ENCODE results near the gene AHNAK. TPM values are rescaled to one million over a fixed set of nuclear protein-coding genes. Genes with fewer than 3 reads are reported as not detected.
A peak's percentile ranks its signal among the peaks of the same experiment; 100 is the strongest.

Gene AHNAK
- total RNA-seq, 1 experiment from 2014 or later = 92.3 TPM

DNA sequence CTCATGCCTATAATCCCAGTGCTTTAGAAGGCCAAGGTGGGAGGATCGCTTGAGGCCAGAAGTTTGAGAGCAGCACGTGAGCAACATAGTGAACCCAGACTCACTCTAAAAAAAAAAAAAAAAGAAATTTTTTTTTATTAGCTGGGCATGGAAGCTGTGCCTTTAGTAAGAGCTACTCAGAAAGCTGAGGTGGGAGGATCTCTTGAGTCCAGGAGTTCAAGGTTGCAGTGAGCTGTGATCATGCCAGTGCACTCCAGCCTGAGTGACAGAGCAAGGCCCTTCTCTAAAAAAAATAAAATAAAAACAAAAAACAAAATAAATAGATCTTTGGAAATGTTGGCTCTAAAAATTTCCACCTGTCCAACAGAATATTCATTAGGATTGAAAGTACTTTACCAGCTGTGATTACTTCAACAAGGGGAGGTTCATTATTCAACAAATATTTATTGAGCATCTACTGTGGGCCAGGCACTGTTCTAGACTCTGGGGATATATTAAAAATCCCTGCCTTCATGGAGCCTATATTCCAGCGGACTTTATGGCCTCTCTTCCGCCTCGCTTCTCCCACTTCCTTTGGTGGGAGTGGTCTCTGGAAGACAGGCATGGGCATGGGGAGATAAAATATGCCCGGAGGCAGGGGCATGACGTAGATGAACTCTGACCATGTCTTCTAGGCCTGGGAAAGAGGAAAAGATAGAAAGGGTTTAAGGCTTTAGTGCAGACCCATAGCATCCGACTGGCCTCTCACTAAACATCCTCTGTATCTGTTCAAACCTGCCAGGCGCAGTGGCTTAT is 47.9 kb downstream of the AHNAK start:
- DNase-seq (ENCODE audit: low read depth) = no peak

DNA sequence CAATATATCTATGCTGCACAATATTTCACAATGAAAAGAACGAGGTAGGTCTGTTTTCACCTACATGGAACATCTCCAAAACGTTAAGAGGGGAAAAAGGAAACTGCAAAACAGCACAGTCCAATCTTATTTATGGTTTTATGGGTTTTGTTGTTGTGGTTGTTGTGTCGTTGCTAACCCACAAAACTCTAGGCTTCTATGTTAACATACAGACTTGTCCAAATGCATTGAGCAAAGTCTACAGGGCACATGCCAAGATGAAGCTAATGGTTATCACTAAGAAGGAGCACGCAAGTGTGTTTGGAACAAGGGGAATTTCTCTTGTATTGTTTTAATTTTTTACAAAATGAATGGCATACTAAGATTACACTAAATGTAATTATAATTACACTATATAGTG is 48.6 kb downstream of the AHNAK start:
- DNase-seq (ENCODE audit: low read depth) = no peak

- peak; percentile 55 for DNase-seq (ENCODE audit: low read depth)
Measured at GRCh38 chr11:62497132-62497801, 49.3 kb downstream of the AHNAK start.

DNA sequence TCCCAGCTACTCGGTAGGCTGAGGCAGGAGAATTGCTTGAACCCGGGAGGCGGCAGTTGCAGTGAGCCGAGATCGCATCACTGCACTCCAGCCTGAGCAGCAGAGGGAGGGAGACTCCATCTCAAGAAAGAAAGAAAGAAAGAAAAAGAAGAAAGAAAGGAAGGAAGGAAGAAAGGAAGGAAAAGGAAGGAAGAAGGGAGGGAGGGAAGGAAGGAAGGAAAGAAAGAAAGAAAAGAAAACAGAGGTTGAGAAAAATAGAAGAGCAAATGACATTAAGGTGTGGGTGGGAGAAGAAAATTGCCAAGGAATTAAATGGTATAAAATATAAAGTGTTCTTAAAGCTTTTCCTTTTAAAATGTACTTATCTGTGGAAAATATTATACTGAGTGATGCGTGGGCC is 49.9 kb downstream of the AHNAK start:
- no peak for DNase-seq (ENCODE audit: low read depth)

- DNase-seq (ENCODE audit: low read depth) = no peak
Measured at GRCh38 chr11:62494246-62494645, 52.4 kb downstream of the AHNAK start.

DNA sequence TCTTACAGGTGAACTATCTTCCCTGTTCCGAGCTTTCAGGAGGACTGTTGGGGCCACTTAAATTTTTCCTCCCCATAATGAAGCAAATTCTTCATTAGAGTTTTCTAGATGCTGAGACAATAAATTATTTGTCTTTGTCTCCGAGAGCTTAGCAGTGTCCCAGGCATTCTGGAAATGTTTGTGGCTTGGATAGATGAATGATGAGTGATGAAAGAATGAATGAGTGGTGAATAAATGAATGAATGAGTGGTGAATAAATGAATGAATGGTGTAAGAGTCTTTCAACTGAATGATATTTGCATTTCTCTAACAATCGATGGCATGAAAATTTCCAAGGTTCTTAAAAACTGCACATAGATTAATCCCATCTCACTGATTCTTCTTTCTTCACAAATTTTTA is 52.8 kb downstream of the AHNAK start:
- no peak for DNase-seq (ENCODE audit: low read depth)

- DNase-seq (ENCODE audit: low read depth) = no peak
Measured at GRCh38 chr11:62492586-62492985, 54.0 kb downstream of the AHNAK start.

DNA sequence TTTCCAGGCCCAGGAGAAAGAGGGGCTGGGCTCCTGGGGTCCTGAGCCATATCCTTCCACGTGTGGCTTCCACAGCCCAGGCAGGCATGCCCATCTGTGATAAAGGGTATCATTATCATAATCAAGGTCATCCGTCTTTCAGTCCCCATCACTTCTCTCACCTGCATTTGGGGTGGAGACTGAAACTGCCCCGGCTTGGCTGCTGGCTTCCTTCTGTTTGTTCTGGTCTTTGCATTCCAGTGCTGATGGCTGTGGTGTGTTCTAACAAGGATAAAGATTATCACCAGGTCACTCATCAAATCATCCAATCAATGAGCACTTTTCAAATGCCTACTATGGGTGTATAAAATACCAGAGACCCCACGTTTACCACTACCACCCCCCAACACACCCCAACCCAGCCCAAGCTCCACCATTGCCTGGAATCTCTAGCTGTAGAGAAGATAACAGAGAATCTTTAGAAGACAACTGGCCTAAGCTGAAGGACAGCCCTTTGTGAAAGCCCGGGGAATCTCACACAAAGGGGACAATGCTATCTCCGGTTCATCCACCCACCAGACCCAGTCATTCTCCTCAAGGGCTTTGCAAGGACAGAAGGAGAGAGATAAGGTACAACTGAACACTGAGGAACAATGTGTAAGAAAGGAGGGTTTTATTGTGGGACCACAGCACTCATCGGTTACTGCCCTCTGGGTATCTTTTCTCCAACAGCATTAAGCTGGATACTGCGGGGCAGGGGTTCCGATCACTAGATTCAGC is 54.9 kb downstream of the AHNAK start:
- no peak for DNase-seq (ENCODE audit: low read depth)

- no peak for DNase-seq (ENCODE audit: low read depth)
Measured at GRCh38 chr11:62489204-62489603, 57.4 kb downstream of the AHNAK start.

- no peak for DNase-seq (ENCODE audit: low read depth)
Measured at GRCh38 chr11:62487738-62488551, 58.7 kb downstream of the AHNAK start.

- no peak for DNase-seq (ENCODE audit: low read depth)
Measured at GRCh38 chr11:62487136-62487535, 59.5 kb downstream of the AHNAK start.

- no peak for DNase-seq (ENCODE audit: low read depth)
Measured at GRCh38 chr11:62484352-62484751, 62.3 kb downstream of the AHNAK start.

DNA sequence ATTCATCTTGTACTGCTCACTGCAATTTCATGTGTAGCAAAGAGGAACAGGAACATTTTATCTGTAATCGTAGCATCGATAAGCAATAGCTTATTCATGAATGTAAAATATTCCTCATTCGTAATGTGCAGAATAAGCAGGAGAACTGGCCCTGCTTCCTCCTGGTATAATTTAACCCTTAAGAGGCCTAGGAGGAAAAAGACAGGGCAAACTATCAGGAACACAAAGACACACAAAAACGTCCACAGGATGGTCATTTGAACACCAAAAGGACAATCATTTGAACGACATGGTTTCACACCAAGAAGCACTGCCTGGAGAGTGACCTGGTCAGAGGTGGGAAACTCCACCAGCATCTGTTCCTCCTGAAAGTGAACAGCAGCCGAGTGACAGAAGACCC is 63.9 kb downstream of the AHNAK start:
- no peak for DNase-seq (ENCODE audit: low read depth)

GRCh38 chr11:62479631-62480201 is 66.9 kb downstream of the AHNAK start:
- no peak for DNase-seq (ENCODE audit: low read depth)

DNA sequence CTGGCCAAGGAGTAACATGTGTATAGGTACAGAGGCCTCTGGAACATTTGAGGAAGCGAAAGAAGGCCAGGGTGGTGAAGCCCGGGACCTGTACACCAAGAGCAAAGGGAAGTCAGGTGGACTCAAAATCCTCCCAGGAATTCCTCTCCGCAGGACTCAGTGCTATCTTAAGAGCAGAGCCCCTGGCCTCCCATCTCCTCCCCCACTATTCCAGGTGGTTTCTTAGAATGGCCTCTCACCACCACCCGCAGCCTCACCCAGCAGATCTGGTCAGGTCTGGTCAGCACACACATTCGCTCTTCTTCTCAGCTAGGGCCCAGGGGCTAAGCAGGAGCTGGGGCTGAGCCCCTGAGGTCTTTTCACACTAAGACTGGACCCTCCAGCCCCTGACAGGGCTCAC is 68.7 kb downstream of the AHNAK start:
- DNase-seq (ENCODE audit: low read depth) = no peak

DNA sequence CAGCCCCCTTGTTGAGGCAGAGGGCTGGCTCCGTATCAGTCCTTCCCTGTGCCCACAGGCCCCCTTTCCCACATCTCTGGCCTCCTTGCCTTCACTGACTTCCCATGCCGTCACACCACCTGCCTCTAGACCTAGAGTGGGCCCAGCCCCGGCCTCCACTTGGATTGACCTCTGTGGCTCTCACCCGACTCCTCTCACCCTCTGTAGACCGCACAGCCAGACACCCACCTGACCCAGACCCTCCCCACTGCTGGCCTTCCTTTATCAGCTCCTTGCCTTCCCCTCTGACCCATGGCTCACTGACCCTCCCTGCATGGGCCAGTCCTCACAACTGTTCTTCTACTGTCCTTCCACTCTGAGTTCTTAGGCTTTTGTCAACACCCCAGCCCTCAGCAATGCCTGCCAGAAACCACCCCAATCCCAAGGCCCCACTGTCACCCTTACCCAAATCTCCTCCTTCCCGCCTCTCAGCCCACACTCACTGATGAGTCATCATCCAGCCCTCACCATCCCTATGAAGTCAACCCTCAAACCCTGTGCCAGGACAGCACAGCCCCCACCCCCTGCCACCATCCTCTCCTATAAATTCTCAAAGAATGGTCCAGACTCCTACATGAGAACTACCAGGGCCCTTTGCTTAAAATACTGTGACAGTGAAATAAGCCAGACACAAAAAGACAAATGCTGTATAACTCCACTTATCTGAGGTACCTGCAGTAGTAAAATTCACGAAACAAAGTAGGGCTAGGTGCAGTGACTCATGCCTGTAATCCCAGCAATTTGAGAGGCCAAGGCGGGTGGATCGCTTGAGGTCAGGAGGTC is 74.3 kb downstream of the AHNAK start:
- DNase-seq (ENCODE audit: low read depth) = peak; percentile 86

- no peak for DNase-seq (ENCODE audit: low read depth)
Measured at GRCh38 chr11:62471603-62472002, 75.0 kb downstream of the AHNAK start.

DNA sequence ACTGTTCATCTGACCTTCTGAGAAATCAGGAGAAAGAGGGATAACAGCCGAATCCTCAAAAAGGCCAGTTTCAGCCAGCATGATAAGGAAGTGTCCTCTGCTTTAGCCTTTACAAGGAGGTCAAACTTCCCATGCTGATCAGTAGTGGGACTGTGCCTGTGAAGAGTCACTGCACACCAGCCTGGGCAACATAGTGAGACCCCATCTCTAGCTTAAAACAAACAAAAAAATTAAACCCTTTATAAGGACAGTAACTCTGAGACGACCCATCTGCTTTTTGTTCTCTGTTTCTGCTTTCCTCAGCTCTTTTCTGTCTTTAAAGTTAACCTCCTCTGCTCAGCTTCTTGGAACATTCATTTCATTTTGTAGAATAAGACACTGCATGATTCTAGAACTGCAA is 78.0 kb downstream of the AHNAK start:
- DNase-seq (ENCODE audit: low read depth) = no peak

DNA sequence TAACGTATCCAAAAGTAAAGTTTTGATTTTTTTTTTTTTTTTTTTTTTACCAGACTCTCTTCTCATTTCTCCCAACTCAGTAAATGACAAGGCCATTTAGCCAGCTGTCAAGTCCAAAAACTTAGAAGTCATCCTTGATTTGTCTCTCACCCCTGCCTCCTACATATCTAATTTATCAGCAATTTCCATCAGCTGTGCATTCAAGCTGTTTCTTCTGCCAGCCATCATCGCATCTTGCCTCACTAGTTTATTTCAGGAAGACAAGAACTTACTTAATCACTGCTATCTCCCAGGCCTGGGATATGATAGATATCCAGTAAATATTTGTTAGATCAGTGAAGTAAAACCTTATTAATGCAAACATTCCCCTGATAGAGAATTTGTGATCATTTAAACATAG is 80.2 kb downstream of the AHNAK start:
- DNase-seq (ENCODE audit: low read depth) = no peak

DNA sequence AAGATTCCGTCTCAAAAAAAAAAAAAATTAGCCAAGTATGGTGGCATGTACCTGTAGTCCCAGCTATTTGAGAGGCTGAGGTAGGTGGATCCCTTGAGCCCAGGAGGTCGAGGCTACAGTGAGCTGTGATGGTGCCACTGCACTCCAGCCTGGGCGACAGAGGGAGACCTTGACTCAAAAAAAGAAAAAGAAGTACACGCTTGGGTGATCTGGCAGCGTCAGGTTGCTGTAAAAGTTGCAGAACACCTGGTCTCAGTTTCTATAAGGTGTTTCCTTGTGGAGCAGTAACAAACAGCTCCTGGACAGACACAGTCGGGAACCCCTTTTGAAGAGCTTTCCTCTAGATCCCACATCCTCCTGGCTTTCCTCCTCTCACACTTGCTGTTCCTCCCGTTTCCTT is 82.0 kb downstream of the AHNAK start:
- DNase-seq (ENCODE audit: low read depth) = no peak

DNA sequence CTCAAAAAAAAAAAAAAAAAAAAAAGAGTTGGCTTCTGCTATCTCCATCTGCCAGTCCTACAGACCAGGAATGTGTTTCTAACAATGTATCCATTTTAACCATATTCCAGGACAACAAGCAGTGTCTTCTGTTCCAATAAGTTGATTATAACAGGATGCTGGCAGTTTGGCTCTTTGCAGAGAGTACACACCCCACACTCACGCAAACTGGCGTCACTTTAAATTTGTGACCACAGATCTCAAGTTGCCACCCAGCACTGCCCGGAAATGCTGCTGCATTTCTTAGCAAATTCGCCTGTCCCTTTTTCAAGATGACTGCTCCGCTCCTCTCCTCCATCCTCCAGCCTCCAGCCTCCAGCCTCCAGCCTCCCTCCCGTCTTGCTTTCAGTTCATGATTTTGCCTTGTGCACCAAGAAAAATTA is 83.5 kb downstream of the AHNAK start:
- DNase-seq (ENCODE audit: low read depth) = no peak
